Activated naive CD4-positive, alpha-beta T cell treated with anti-CD3 and anti-CD28 coated beads, Interleukin-2, amount 50 U/mL, for 16 hours (primary cell): ENCODE measurements around the gene MAP2K7.
A peak's percentile ranks its signal among the peaks of the same experiment; 100 is the strongest.

Source experiments
- DNase-seq: peaks from one replicate; pipeline ENCODE4 v3.0.0-alpha.2; 2020

The MAP2K7 gene

GRCh38 chr19:7867092-7867844 is 36.4 kb upstream of the MAP2K7 start:
- no peak for DNase-seq

GRCh38 chr19:7868326-7868670 is 35.4 kb upstream of the MAP2K7 start:
- DNase-seq, result no peak

- DNase-seq, result peak; percentile 87
Measured at GRCh38 chr19:7868671-7869452, 34.8 kb upstream of the MAP2K7 start.

- peak; percentile 73 for DNase-seq
Measured at GRCh38 chr19:7869453-7869909, 34.2 kb upstream of the MAP2K7 start.

- DNase-seq, result peak; percentile 66
Measured at GRCh38 chr19:7869910-7870511, 33.7 kb upstream of the MAP2K7 start.

- peak; percentile 57 for DNase-seq
Measured at GRCh38 chr19:7870571-7871436, 32.9 kb upstream of the MAP2K7 start.

GRCh38 chr19:7871437-7872305 is 32.0 kb upstream of the MAP2K7 start:
- DNase-seq, result peak; percentile 86

- DNase-seq, result no peak
Measured at GRCh38 chr19:7872306-7873204, 31.1 kb upstream of the MAP2K7 start.

GRCh38 chr19:7873304-7874075 is 30.2 kb upstream of the MAP2K7 start:
- DNase-seq, result no peak

GRCh38 chr19:7874076-7874896 is 29.4 kb upstream of the MAP2K7 start, which contains the start of gene PRR36:
Gene PRR36 (minus strand): TSS chr19:7874390. CDS start chr19:7873689, 701 bp downstream.
- peak; percentile 42 for DNase-seq

GRCh38 chr19:7874897-7875273 is 28.8 kb upstream of the MAP2K7 start:
- DNase-seq, result no peak

GRCh38 chr19:7877249-7877836 is 26.3 kb upstream of the MAP2K7 start:
- no peak for DNase-seq

GRCh38 chr19:7879111-7879807 is 24.4 kb upstream of the MAP2K7 start:
- no peak for DNase-seq

GRCh38 chr19:7879836-7880235 is 23.8 kb upstream of the MAP2K7 start:
- no peak for DNase-seq

GRCh38 chr19:7881910-7882309 is 21.8 kb upstream of the MAP2K7 start:
- DNase-seq, result no peak

GRCh38 chr19:7883105-7883504 is 20.6 kb upstream of the MAP2K7 start:
- no peak for DNase-seq

- DNase-seq, result no peak
Measured at GRCh38 chr19:7883796-7884570, 19.7 kb upstream of the MAP2K7 start.
